ENCODE data around the gene PLLP.

DNA sequence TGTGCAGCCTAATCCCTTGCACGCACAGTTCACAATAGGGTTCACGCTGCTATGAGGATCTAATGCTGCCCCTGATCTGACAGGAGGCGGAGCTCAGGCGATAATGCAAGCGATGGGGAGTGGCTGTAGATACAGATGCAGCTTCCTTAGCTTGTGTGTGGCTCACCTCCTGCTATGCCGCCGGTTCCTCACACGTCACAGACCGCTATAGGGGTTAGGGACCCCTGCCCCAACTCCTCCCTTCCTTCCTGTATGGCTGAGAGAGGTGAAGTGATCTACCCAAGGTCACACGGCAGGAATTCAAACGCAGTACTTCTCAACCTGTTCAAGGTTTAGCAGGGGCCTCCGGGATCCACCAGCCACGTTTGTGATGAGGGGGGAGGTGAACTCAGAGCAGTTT, 13.4 kb upstream of the PLLP start:
- TF ChIP-seq ZNF274 (IDR thresholded peaks at IDR 0.05; ENCODE audit: insufficient read depth, insufficient read length), result no peak
- no peak for TF ChIP-seq MXI1 (IDR thresholded peaks at IDR 0.05; ENCODE audit: low read depth, low read length)
- TF ChIP-seq, protein P1, sequence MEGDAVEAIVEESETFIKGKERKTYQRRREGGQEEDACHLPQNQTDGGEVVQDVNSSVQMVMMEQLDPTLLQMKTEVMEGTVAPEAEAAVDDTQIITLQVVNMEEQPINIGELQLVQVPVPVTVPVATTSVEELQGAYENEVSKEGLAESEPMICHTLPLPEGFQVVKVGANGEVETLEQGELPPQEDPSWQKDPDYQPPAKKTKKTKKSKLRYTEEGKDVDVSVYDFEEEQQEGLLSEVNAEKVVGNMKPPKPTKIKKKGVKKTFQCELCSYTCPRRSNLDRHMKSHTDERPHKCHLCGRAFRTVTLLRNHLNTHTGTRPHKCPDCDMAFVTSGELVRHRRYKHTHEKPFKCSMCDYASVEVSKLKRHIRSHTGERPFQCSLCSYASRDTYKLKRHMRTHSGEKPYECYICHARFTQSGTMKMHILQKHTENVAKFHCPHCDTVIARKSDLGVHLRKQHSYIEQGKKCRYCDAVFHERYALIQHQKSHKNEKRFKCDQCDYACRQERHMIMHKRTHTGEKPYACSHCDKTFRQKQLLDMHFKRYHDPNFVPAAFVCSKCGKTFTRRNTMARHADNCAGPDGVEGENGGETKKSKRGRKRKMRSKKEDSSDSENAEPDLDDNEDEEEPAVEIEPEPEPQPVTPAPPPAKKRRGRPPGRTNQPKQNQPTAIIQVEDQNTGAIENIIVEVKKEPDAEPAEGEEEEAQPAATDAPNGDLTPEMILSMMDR (IDR thresholded peaks at IDR 0.05 in 2 of 3, conservative IDR thresholded peaks at IDR 0.05 in 1 of 3; ENCODE audit: control insufficient read depth in 2 of 3, extremely low read depth in 1 of 3, insufficient read depth in 1 of 3, low read depth in 3 of 3, low read length in 3 of 3), result no peak
- no peak for TF ChIP-seq NR2C2 (IDR thresholded peaks at IDR 0.05; ENCODE audit: borderline replicate concordance, control insufficient read depth, insufficient read length, low read depth)
- TF ChIP-seq POU2F2 (IDR thresholded peaks at IDR 0.05; ENCODE audit: borderline replicate concordance, low read depth, low read length), result no peak
- no peak for TF ChIP-seq FOXM1 (IDR thresholded peaks at IDR 0.05; ENCODE audit: low read depth, low read length)
- TF ChIP-seq ZNF384 (IDR thresholded peaks at IDR 0.05; ENCODE audit: borderline replicate concordance, low read depth, low read length), result no peak
- no peak for TF ChIP-seq POLR2AphosphoS5 (IDR thresholded peaks at IDR 0.05; ENCODE audit: low read length)
- TF ChIP-seq SIN3A (IDR thresholded peaks at IDR 0.05; ENCODE audit: low read depth, low read length), result no peak
- TF ChIP-seq, protein P2, sequence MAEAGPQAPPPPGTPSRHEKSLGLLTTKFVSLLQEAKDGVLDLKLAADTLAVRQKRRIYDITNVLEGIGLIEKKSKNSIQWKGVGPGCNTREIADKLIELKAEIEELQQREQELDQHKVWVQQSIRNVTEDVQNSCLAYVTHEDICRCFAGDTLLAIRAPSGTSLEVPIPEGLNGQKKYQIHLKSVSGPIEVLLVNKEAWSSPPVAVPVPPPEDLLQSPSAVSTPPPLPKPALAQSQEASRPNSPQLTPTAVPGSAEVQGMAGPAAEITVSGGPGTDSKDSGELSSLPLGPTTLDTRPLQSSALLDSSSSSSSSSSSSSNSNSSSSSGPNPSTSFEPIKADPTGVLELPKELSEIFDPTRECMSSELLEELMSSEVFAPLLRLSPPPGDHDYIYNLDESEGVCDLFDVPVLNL (IDR thresholded peaks at IDR 0.05; ENCODE audit: low read depth, low read length), result no peak
- TF ChIP-seq YY1 (IDR thresholded peaks at IDR 0.05; ENCODE audit: low read depth, low read length), result no peak
- TF ChIP-seq EGR1 (IDR thresholded peaks at IDR 0.05; ENCODE audit: borderline replicate concordance in 1 of 2, low read depth in 2 of 2, low read length in 2 of 2), result no peak
- no peak for TF ChIP-seq GABPA (IDR thresholded peaks at IDR 0.05; ENCODE audit: low read depth)
